Testis (tissue), 3 donors: ENCODE data around the gene KLHDC4. TPM values are rescaled to one million over a fixed set of nuclear protein-coding genes. Genes with fewer than 3 reads are reported as not detected.

ENCODE experiments used
- DNase-seq: peaks from one replicate; pipeline ENCODE4 v3.0.0-alpha.2; 2019
- H3K27ac ChIP-seq, 2 donors: fragments of 200-600 bp; sonication (generic); one replicate each; pipeline ENCODE4 v1.5.1; 2019
- H3K27me3 ChIP-seq: fragments of 200-600 bp; sonication (generic); one replicate; pipeline ENCODE4 v1.5.1; 2019
- H3K36me3 ChIP-seq: fragments of 200-600 bp; sonication (generic); one replicate; pipeline ENCODE4 v1.5.1; 2017; ENCODE audit warnings: low read depth; ENCODE audit errors: missing control alignments
- H3K4me1 ChIP-seq: fragments of 200-600 bp; sonication (generic); one replicate; pipeline ENCODE4 v1.5.1; 2019
- H3K4me3 ChIP-seq, 2 donors: fragments of 200-600 bp; sonication (generic); one replicate each; pipeline ENCODE4 v1.5.1; 2017 to 2019
- H3K9me3 ChIP-seq: fragments of 200-600 bp; sonication (generic); one replicate; pipeline ENCODE4 v1.5.1; 2017
- POLR2A ChIP-seq: fragments of 450-650 bp; IDR thresholded peaks from one replicate; pipeline ENCODE4 v1.6.1; 2017; ENCODE audit warnings: antibody characterized with exemption, mild to moderate bottlenecking, moderate library complexity
- WGBS, 2 donors: methylation state at CpG; one replicate each; pipeline ENCODE4 v1.1.5; 2018; 5-methylcytosine and 5-hydroxymethylcytosine counted together
- intact Hi-C: fragments of 100-400 bp; cut with DNase I; formaldehyde crosslinking; loops from one replicate; pipeline ENCODE4 v1.15.1; 2023; ENCODE audit warnings: low total_unique reads
- polyA plus RNA-seq: library from polyadenylated mRNA; stranded (reverse); fragments of 350-450 nt; fragmentation: Illumina TruSeq; extraction: RNeasy Lipid Tissue Mini Kit (QIAGEN cat#74804); gene quantifications from one replicate; pipeline ENCODE4 v1.2.3, GENCODE V29; 2014; ENCODE audit warnings: low read depth, low replicate concordance; ENCODE audit not compliant: insufficient read depth
- total RNA-seq, 2 donors: library from RNA; depleted of rRNA; stranded (reverse); fragments of >200 nt; gene quantifications; one replicate each; pipeline ENCODE4 v1.2.3, GENCODE V29; 2016
- TF ChIP-seq, protein P1 (sequence below), 3 experiments: fragments of 450-650 bp in 2 of 3; fragments of 200-600 bp in 1 of 3; sonication (generic) in 1 of 3; IDR thresholded peaks; one replicate each; pipeline ENCODE4 v1.5.1; 2016 to 2019; ENCODE audit warnings: antibody characterized with exemption in 3 of 3, mild to moderate bottlenecking in 2 of 3, moderate library complexity in 1 of 3

The KLHDC4 gene
- total and polyA plus RNA-seq, 3 donors from 2014 or later: 60.6 to 130 (median 79.2) TPM

DNA sequence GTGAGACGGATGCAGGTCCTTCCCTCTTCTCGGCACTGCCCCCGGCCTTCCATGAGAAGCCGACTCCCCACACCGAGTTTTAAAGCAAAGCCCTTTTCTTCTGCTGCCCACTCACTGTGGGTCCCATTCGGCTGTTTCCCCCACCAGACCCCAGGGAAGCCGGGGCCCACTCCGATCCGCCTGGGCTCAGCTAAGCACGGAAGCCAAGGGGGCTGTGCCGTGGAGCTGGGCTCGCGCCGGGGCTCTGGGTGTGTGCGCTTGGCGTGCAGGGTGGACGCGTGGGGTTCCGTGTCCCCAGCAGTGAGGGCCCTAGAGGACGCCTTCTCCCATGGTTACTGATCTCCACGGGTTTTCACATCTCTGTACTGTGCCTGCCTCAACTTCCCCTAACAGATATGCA, 68.5 kb downstream of the KLHDC4 start:
- H3K9me3 ChIP-seq: no peaks in the 10 kb centered on the region
- peak overlapping the region in 1 of 2 donors; percentile 2 for H3K27ac ChIP-seq
- TF ChIP-seq, protein P1, sequence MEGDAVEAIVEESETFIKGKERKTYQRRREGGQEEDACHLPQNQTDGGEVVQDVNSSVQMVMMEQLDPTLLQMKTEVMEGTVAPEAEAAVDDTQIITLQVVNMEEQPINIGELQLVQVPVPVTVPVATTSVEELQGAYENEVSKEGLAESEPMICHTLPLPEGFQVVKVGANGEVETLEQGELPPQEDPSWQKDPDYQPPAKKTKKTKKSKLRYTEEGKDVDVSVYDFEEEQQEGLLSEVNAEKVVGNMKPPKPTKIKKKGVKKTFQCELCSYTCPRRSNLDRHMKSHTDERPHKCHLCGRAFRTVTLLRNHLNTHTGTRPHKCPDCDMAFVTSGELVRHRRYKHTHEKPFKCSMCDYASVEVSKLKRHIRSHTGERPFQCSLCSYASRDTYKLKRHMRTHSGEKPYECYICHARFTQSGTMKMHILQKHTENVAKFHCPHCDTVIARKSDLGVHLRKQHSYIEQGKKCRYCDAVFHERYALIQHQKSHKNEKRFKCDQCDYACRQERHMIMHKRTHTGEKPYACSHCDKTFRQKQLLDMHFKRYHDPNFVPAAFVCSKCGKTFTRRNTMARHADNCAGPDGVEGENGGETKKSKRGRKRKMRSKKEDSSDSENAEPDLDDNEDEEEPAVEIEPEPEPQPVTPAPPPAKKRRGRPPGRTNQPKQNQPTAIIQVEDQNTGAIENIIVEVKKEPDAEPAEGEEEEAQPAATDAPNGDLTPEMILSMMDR (IDR thresholded peaks at IDR 0.05): no peak
- TF ChIP-seq POLR2A: no peak
- WGBS, 2 donors: 84 to 88% methylated on average over 9 to 21 of the region's 21 CpGs
- H3K4me3 ChIP-seq: no peak overlapping the region
- intact Hi-C loops: no loop called here
- no peaks in the 10 kb centered on the region for H3K27me3 ChIP-seq
- H3K36me3 ChIP-seq: no peaks in the 10 kb centered on the region
- DNase-seq: no peak
- peaks cover 28% of the 10 kb centered on the region for H3K4me1 ChIP-seq

DNA sequence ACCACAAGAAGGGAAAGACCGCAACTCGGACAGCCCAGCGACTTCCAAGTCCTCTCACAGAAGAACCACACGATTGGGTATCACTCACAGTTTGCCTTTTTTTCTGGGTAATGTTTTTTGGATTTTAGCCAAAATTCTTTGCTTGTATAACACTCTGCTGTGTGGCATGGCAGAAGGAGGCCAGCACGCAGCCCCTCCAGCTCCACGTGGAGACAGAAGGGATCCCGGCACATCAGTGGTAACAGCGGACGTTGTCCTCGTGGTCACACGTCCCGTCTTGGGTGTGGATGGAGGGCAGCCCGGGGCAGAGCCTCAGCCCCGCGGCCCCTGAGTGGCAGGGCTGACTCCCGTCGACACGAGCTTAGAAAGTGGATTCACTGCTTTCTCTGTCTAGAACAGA, 69.1 kb downstream of the KLHDC4 start:
- H3K36me3 ChIP-seq: no peaks in the 10 kb centered on the region
- intact Hi-C loops: no loop called here
- WGBS, 2 donors: 88 to 93% methylated on average over 18 of the region's 18 CpGs
- H3K27me3 ChIP-seq: no peaks in the 10 kb centered on the region
- TF ChIP-seq POLR2A: no peak
- TF ChIP-seq, protein P1 (IDR thresholded peaks at IDR 0.05): no peak
- no peak for DNase-seq
- H3K9me3 ChIP-seq: no peaks in the 10 kb centered on the region
- H3K27ac ChIP-seq: peak overlapping the region in 1 of 2 donors; percentile 2
- H3K4me3 ChIP-seq: no peak overlapping the region
- peaks cover 28% of the 10 kb centered on the region for H3K4me1 ChIP-seq

DNA sequence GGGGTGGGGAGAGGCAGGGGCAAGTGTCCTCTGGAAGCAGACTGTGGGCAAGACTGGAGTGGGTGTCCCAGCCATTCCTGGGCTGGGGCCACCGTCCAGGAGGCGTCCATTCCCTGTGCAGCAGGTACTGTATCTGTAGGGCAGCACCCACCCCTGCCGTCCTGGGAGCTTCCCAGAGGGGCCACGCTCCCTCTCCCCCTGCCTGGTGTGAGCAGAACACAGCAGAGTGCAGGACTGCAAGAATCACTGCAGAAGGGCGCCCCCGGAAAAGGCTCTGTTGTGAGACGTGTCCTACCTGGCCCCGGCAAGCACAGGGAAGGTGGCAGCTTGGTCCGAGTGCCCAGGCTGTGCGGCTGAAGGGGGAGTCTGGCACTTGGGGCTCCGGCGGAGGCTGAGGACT, 70.3 kb downstream of the KLHDC4 start:
- Histone ChIP-seq H3K36me3 (no peaks in the 10 kb centered on the region), H3K27me3 (no peaks in the 10 kb centered on the region), H3K27ac (no peak overlapping the region), H3K4me3 (no peak overlapping the region), H3K9me3 (no peaks in the 10 kb centered on the region), H3K4me1 (peaks cover 28% of the 10 kb centered on the region)
- TF ChIP-seq POLR2A: no peak
- TF ChIP-seq, protein P1 (IDR thresholded peaks at IDR 0.05): no peak
- intact Hi-C loops: no loop called here
- WGBS, 2 donors: 95 to 100% methylated on average over 7 to 12 of the region's 12 CpGs
- no peak for DNase-seq

- intact Hi-C loops: no loop called here
- no peak overlapping the region for H3K4me3 ChIP-seq
- 78 to 84% methylated on average over 19 to 20 of the region's 20 CpGs for WGBS, 2 donors
- H3K27ac ChIP-seq: no peak overlapping the region
- H3K36me3 ChIP-seq: no peaks in the 10 kb centered on the region
- H3K4me1 ChIP-seq: peaks cover 28% of the 10 kb centered on the region
- no peak for DNase-seq
- TF ChIP-seq POLR2A: no peak
- TF ChIP-seq, protein P1 (IDR thresholded peaks at IDR 0.05): no peak
- no peaks in the 10 kb centered on the region for H3K27me3 ChIP-seq
- H3K9me3 ChIP-seq: no peaks in the 10 kb centered on the region
Measured at GRCh38 chr16:87694441-87695125, 71.2 kb downstream of the KLHDC4 start.

GRCh38 chr16:87693827-87694226, 72.0 kb downstream of the KLHDC4 start:
- 96 to 97% methylated on average over 5 to 16 of the region's 16 CpGs for WGBS, 2 donors
- Histone ChIP-seq H3K36me3 (no peaks in the 10 kb centered on the region), H3K27me3 (no peaks in the 10 kb centered on the region), H3K4me3 (no peak overlapping the region), H3K9me3 (no peaks in the 10 kb centered on the region), H3K27ac (no peak overlapping the region), H3K4me1 (peaks cover 23% of the 10 kb centered on the region)
- intact Hi-C loops: no loop called here
- no peak for DNase-seq
- no peak for TF ChIP-seq POLR2A
- TF ChIP-seq, protein P1 (IDR thresholded peaks at IDR 0.05): no peak
